ENCODE data around the gene ELK3.

The ELK3 gene

GRCh38 chr12:96236221-96236822 is 42.1 kb downstream of the ELK3 start:
- no peak for DNase-seq

DNA sequence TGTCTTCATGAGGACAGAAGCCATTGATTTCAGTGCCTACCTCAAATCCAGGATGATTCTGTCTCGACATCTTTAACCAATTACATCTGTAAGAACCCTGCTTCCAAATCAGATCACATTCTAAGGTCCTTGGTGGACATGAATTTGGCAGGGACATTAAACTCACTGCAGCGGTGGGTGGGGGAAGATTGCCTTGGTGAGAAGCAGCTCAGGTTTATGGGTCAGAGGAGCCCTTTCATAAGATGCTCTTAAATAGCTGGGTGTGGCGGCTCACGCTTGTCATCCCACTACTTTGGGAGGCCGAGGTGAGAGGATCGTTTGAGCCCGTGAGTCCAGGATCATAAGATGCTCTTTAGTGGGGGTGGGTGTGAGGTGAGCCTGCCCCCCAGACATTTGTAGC is 42.9 kb downstream of the ELK3 start:
- DNase-seq = no peak

DNA sequence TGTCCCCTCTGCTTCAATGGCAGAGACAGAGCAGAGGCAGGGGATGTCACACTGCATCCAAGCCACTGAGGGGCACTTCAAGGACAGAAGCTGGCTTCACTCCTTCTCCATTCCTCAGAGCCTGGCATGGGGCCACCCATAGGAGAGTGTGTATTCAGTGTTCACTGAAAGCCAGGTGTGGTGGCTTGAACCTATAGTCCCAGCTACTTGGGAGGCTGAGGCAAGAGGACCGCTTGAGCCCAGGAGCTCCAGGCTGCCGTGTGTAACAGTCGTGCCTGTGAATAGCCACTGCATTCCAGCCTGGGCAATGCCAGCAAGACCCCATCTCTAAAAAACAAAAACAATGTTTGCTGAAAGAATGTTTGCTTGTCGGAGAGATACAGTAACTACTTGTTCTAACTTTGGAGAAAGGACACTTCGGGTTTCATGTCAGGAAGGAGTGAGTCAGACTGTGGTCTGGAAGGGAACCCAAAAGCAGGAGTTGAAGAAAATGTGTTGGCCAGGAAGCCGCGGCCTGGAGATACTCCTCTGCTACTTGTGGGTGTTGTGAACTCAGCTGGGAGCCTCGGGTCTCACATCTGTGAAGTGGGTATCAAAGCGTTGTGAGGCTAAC is 43.4 kb downstream of the ELK3 start:
- peak; percentile 17 for DNase-seq

DNA sequence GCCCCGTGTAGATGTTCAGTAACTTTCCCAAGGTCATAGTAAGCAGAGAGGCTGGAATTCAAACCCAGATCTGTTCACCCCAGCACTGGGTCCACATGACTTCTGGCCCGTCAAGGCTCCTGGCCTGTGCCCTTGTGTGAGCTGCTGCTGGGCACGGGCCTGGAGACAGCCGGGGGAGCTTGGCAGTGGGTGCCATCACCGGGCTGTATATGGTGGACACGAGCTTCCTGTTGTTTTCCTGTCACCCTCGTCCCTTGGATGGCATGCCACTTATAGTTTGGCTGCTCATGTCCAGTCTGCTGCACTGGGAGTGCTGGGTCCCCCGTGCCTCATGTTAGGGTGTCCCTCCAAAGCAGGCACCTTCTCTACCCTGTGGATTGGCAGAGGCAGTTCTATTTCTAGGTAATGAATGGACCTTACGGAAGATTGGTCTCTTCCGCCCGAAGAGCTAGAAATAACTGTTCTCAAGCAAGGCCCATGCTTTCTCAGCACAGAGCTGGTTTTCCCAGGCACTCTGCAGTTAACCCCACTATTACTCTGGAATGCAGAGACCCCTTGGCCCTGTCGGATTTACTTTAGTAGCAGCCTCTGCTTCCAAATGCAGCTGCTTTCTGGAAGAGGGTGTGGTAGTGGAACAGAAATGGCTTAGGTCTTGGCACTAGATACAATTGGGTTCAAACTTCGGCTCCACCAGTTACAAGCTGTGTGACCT is 44.3 kb downstream of the ELK3 start:
- no peak for DNase-seq

GRCh38 chr12:96239711-96240635 is 45.8 kb downstream of the ELK3 start:
- DNase-seq = no peak

DNA sequence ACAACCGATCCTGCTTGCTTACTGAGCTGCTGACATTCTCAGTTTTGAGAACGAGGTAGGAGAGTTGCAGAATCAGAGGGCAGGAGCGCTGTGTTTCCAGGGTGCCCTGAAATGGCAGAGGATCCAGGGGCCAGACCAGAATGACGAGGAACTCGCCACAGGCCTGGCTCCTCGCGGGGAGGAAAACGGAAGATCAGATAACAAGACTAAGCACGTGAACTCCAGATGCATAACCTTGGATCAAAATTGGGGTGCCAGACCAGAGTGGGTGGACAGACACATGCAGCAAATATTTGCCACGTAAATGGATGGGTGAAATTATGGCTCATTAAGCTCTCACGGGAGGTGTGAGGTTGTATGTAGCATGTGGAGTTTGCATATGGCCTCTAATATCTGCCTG is 46.5 kb downstream of the ELK3 start:
- DNase-seq = no peak

DNA sequence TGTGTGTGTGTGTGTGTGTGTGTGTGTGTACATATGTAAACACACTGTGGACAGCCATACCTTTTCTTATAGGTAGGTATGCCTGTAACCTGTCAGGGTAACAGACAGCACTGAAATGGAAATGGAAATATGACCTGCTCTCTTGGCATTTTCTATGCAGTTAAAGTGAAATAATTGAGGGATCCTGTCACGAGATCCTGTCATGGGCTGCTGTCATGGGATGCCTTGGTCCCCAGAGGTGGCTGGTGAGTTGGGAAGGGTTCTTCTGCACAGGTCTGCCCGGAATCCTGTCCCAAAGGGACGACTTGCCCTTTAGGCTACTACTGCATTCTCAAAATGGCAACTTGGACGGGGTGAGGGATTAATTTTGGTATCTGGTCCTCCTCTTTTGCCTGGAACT is 47.3 kb downstream of the ELK3 start:
- DNase-seq = no peak

- no peak for DNase-seq
These were observed 47.7 kb downstream of the ELK3 start for GRCh38 chr12:96241846-96242256.

DNA sequence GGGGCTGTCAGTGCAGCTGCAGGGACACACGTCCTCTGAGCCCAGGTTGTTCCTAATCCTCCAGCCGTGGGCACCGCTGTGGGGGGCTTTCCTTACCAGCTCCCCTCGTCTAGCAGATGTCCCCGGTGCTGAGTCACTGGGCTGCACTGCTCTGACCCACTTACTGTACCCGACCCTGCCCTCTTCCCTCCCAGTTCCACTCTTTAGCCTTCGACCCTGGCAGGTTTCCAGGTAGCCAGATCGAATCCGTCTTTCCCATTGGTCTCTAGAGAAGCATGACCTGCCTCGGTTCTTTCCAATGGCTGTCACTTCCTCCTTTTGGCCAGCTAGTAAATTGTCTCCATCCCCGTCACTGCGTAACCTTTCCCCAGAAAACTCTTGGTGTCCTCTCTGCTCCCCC is 48.4 kb downstream of the ELK3 start:
- DNase-seq = no peak

- DNase-seq = no peak
These were observed 50.7 kb downstream of the ELK3 start for GRCh38 chr12:96244826-96245225.

GRCh38 chr12:96246926-96247505 is 52.8 kb downstream of the ELK3 start:
- no peak for DNase-seq

- DNase-seq = no peak
These were observed 53.4 kb downstream of the ELK3 start for GRCh38 chr12:96247563-96247962.

DNA sequence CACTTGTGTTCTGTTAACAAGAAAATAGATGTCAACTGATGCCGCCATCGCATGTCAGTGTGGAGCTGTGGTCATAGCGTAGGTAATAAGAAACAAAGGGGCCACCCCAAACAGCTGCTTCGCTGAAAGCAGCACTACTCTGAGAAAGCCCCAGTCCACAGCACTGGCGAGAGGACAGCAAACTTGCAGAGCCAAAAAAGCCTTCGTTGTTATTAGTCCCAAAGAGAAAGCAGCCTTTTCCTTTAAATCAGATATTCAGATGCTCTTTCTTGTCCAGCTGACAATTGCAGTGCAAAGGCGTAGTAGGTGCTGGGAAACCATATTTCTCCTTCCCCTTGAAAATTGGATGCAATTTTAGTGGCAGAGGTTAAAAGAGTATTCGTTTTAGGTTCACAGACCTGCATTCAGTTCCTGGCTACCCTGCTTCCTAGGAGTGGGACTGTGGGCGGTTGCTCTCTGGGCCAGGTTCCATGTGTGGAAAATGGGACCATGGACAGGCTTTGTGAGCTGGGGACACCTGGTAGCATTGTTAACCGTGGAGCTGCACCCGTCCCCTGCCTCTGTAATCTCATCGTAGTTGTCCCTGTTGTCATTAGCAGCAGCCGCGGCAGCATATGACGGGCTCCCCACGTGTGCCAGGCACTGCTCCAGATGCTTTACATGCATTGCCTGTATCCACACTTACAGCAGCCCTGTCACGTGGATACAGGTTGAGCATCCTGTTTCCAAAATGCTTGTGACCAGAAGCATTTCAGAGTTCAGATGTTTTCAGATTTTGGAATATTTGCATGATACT is 54.2 kb downstream of the ELK3 start:
- DNase-seq = no peak

DNA sequence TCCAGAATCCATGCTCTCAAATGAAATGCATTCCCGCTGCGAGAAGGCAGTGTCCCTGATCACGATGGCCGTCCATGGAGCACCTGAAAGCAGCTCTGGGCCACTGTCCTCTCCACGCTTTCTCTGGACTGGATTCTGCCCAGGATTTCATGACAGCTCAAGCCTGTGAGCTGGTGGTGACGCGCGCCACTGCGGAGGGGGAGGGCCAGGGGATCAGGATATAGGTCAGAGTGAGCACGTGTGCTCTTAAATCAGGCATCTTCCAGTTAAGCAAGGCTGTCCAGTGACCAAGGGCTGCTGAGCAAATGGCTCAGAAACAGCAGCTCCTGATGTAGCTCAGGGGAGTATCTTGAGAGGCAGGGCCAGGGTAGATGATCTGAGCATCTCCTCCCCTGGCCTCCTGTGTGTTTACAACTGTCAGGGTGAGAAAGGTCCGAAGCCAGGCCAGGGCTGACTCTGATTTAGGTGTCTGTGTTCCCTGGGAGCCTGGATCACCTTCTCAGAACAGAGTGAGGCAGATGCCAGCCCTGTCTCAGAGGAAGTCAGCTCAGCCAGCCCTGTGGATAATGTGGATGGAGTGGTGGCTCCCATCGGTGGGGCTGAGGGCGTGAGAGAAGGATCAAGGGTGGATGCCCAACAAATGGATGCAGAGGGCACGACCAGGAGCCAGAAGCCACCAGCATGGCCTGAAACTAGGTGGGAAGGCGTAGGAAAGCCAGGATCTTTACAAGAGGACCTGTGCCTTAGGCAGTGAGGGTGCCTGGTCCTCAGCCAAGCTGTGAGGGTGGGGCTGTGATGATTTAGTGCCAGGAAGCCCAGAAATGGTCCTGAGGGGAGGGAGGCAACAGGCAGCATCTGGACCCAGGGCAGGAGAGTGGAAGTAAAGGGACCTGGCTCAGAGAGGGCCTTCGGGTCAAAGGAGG is 55.3 kb downstream of the ELK3 start:
- DNase-seq = no peak

DNA sequence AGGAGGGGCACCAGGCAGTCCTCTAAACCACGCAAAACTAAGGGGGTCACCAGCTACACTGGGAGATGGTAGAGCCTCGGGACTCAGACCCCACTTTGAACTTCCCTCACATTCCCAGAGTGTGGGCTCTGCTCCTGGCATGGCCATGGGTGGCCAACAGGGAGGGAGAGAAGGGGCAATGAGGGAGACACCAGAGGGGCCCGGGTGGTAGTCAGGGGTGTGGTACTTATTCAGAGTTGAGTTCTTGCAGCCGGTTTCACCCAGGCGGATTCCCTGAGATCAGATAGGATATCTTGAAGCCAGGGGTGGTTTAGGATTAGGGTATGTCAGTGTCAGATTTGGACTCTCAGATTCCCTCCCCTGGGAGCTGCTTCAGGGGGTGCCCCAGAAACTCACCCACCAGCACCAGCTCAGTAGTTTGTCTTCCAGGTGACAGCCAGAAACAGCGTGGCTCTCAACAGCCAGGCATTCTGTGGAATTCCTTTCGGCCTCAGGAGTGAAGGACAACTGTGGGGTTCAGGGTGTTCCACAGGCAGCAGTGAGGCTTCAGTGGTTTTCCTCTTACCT is 56.0 kb downstream of the ELK3 start:
- no peak for DNase-seq

- no peak for DNase-seq
These were observed 60.9 kb downstream of the ELK3 start for GRCh38 chr12:96255077-96255476.

DNA sequence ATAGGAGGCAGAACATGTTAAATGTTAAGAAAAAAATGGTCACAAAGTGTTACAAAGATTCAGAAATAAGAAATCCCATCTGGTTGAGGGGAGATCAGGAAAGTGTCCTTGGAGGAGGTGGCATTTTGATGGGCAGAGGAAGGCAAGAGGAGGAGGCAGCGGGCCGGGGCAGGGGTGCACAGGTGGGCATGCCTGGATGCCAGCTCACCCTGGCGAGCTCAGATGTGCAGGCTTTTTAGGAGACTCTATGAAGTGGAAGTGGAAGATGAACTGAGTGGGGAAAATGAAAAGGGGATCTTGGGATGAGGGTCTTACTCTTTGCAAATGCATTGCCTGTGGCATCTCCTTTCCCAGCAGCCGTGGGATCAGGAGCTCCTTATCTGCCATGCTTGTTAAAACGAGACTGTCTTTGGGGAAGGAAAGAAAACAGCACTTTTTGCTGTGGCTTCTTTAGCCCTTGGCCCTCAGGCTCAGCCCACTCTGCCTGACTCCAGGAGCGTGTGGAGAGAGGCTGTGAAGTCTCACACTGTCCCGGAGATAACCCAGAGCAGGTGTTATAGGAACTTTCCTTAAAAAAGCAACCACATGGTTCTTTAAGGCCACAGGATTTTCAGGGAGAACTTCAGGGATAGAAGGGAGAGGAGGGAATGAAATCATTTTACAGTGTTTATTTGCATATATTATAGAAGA is 62.6 kb downstream of the ELK3 start:
- DNase-seq = no peak

DNA sequence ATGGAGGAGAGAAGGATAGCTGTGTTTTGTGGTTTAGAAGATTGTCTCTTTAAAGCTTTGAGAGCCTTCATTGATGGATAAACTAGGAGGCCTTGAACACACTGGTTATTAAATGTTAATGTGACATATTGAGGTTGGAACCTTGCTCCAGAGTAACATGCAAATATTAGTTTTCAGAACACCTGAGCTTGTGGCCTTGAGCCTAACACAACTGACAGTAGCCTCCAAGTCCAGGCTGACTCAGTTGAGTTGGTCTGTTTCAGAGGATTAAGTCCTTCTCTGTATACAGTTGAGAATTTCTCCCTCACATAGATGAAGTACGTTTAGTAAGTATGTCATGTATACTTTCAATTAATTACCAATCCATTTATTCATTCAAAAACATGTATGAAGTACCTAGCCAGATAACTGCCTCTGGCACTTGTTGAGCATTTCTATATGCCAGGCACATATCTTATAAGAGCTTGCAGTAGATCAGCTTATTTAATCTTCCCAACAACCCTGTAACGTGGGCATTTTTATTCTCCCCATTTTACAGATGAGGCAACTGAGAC is 63.5 kb downstream of the ELK3 start:
- DNase-seq = no peak

- DNase-seq = no peak
These were observed 64.2 kb downstream of the ELK3 start for GRCh38 chr12:96258104-96258961.
